Stimulated activated CD4-positive, alpha-beta T cell treated with anti-CD3 and anti-CD28 coated beads, TNF-alpha, amount 100 ng/mL, for 24 hours (primary cell): ENCODE data around the gene MAP2K3.
"Not testable (repeated sequence)": the region's sequence is repeated elsewhere in the genome, so short reads cannot be mapped to it uniquely, and the experiment has no call there.

ENCODE experiments used
- DNase-seq, 3 experiments: peaks; one replicate each; pipeline ENCODE4 v3.0.0-alpha.2; 2020; ENCODE audit warnings: low read depth in 3 of 3

The MAP2K3 gene

GRCh38 chr17:21350495-21350894 is 66.0 kb downstream of the MAP2K3 start:
- not testable (repeated sequence) for DNase-seq

DNA sequence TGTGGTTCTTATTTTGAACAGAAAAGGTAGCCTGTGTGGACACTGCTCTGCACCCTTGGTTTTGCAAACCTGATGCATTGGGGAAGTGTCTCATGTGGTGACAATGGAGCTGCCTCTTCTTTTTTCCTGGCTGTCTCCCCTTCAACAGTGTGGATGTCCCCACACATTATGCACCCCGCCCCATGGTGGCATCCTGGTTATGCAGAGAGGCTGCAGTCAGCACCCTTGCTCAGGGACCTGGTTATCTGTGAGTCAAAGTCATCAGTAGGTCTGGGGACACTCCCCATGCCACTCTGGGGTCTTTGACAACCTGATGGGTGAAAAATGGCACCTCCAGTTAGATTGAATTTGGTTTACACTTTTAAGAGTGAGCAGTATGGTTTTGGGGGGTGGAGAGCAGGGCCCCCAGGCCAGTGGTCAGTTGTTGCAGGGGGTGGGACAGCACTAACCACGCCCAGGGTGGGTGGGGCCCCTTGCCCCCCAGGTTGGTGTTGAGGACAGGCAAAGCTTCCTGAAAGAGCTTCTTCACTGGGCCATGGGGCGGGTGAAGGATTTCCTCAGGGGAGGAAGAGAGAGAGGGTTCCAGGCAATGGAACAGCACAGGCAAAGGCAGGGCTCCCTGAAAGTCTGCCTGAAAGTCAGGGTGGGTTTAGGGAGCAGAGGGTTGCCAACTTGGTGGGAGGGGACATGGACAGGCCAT is 67.0 kb downstream of the MAP2K3 start:
- DNase-seq, result no peak

- DNase-seq, result no peak
Measured at GRCh38 chr17:21352221-21352980, 67.9 kb downstream of the MAP2K3 start.

DNA sequence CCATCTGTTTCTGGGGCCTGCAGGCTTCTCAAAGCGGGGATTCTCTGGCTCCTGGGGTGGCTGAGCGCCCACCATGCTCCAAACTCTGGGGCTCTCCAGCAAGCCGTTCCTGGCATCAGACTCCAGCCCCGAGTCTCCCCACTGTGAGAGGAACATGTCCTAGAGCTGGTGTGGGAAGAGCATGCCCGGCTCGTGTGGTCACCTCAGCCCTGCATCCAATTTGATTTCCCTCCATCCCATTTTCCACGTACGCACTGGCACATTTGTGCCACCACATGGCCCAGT is 68.4 kb downstream of the MAP2K3 start:
- DNase-seq, result no peak

GRCh38 chr17:21353326-21354010 is 69.0 kb downstream of the MAP2K3 start:
- no peak for DNase-seq

DNA sequence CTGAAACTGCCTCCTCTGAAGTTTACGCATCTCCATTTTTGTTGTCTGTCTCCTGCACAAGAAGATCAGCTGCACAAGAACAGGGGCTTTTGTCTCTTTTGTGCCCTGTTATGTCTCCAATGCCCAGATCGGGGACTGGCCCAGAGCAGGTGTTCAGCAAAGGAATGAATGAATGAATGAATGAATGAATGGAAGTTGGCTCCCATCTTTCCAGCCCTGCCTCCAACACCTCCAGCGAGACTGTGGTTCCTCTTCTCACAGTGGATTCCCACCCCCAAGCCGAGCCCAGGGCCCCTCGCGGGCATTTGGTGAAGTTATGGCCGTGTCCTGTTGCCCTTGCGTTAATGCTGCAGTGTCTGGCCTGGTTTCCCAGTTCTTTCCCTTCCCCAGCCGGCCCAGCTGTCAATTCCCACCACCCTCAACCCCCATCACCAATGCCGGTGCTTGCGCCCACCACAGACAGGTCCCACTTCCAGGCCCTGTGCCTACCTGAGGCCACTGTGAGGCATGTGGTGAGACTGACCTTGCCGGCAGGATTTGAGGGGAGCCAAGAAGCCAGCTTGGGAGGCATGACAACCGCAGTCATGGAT is 70.4 kb downstream of the MAP2K3 start:
- no peak for DNase-seq

DNA sequence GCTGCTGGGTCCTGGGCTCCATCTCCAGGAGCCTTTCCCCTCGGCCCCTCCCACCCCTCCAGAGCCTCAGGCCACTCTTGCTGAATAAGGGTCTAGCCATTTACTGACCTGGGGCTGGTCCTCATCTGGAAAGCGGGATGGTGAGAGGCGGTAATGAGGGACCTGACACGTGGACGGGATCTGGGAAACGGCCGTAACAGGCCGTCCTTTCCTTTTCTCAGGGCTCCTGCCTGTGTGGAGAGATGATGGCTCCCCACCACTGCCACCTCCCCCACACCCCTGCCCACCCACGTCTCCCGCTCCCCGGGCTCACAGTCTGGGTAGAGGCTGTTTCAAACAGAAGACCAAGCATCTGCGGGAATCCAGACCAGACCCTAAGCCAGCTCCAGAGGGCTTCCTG is 71.1 kb downstream of the MAP2K3 start:
- DNase-seq, result no peak

GRCh38 chr17:21356537-21357127 is 72.1 kb downstream of the MAP2K3 start:
- no peak for DNase-seq

DNA sequence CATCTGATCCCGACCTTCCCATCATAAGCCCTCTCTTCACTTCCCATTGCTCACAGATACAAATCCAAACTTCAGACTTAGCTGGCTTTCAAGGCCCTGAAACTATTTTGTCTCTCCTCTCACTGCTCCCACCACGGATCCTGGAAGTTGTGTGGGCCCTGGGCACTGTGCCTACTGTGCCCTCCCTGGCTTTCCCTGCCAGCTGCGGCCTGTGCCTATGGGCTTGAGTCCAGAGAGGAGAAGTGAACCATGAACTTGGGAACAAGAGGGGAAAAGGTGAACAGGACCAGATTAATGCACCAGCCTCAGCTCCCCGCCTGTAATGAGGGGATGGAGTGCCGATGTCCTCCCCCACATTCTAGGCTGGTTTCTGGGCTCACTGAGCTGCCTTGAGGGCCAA is 72.8 kb downstream of the MAP2K3 start:
- DNase-seq, result no peak

DNA sequence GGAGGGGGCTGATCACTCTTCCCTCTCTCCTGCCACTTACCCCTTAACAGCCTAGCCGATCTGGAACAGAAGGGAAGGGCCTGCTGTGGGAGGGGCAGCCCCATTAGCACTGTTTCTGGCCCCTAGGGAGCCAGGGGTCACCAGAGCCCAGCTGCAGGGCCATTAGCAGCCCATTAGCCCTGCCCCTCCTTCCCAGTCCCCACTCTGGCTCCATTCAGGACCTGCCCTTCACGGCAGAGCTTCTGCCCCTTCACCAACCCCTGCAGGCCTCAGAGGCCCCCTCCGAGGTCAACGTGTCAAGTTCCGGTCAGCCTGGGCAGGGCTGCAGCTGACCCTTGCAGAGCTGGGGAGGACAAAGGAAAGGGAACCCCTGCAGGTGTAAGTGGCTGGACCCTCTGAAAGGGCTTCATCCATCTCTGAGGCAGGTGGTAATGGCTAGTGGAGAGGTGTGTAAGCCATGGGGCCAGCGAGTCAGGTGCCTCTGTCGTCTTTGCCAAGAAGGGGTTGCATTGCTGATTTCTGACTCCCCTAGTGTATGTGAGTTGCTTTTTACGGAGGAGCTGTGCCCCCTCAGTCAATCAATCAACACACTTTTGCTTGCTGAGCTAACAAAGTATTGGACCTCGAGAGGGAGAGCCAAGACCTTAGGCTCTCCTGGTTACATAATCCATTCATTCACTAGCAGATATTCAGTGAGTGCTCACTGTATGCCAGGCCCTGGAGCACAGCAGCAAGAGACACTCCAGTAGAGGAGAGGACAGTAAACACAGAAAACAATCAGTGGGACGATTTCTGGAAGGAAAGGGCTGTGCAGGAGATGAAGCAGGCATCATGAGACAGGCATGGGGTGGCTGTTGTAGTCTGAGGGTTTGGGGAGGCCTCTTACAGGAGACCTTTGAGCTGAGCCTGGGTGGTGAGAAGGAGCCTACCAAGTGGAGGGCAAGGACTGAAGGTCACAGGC is 73.5 kb downstream of the MAP2K3 start:
- no peak for DNase-seq

DNA sequence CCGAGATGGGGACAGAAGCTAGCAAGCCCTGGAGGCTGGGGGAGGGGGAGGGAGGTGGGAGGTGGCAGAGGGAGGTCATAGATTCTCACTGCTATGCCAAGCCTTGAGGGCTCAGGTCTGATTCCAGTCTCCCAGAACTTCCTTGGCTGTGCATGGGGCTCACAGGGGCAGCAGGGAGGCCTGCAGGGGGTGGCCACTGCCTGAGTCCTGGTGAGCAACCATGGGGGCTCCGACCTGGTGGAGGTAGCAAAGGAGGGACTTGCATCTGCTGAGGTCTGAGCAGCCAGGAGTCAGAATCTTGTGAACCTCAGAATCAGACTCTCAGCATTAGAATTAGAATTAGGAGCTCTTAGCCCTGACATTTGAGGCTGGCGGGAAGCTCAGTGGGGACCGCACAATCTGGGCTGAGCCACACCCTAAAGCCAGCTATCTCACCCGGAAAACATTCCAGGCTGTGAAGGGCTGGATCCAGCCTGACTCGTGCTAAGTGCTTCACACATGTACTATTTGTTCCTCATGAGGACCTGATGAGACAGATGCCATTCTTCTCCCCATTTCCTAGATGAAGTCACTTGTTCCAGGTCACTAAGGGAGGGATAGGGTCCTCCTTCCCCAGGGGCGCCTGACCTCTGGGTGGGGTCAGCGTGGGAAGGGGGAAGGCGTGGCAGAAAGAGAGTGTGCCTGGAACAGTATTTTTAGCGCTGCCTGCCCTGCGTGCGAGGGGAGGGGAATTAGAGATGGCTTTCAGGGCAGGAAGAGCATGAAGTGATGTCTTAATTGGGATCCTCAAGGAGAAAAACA is 74.4 kb downstream of the MAP2K3 start:
- DNase-seq, result no peak

- no peak for DNase-seq
Measured at GRCh38 chr17:21359483-21359840, 75.0 kb downstream of the MAP2K3 start.

DNA sequence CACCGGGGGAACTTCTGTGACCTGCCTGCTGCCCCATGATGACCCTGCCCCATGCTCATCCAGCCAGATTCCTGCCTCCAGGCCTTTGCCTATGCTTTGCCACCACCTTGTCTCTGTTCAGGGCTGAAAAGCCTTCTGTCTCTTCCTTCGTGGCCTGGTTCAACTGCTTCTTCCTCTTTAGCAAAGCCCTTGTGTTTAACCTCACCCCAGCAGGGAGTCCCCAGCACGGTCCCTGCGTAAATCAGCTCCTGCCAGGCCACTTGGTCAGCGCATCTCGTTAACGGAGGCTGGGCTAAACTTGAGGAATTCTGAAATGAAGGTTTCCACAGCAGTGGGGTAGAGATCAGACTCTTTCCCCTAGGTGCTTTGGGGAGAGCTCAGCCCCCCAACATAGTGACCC is 75.5 kb downstream of the MAP2K3 start:
- no peak for DNase-seq

GRCh38 chr17:21361020-21361809 is 76.7 kb downstream of the MAP2K3 start:
- no peak for DNase-seq

- no peak for DNase-seq
Measured at GRCh38 chr17:21362331-21362931, 77.9 kb downstream of the MAP2K3 start.

GRCh38 chr17:21363776-21364642 is 79.5 kb downstream of the MAP2K3 start:
- no peak for DNase-seq
